ENCODE data around the gene THAP4. TPM values are rescaled to one million over a fixed set of nuclear protein-coding genes. Genes with fewer than 3 reads are reported as not detected.
A peak's percentile ranks its signal among the peaks of the same experiment; 100 is the strongest.

Gene THAP4
- total RNA-seq, 1 donor from 2014 or later, result 82.9 TPM

DNA sequence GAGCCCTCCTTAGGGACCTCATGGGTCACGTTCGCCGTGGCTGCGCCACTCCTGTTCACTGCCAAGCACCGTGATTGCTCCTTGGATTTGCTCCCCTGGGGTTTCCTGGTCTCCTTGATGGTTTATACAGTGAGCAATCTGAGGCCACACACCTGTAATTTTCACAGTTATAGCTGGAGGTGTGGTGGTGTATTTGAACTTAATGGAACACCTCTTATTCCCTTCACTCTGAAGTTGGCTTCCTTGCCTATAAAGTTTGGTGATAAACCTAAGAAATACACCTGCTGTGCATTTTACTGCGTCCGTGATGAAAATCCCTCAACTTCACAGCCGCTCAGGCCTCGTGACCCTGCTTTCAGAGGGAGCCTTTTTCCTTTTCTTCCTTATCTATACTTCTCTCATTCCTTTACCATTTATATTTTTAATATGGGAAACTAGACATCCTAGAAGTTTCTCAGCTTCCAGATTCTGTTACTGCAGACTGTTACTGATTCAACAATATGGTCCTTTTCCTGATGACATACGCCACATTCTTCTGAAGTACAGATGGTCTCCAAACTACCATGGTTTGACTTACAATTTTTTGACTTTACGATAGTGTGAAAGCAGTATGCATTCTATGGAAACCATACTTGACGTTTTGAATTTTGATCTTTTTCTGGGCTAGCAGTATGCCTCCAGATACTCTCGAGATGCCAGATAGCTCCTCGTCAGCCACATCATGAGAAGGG lies 9.1 kb upstream of the THAP4 start:
- intact Hi-C loops (cut with DNase I), result no loop called here
- DNase-seq (no peak), ATAC-seq (ENCODE audit: poor library complexity) (no peak)

GRCh38 chr2:241645056-241645914 lies 8.3 kb upstream of the THAP4 start:
- no peak for ATAC-seq (ENCODE audit: poor library complexity)
- intact Hi-C loops (cut with DNase I), result no loop called here
- DNase-seq, result no peak

GRCh38 chr2:241641631-241642030 lies 4.7 kb upstream of the THAP4 start:
- intact Hi-C loops (cut with DNase I), result no loop called here
- DNase-seq (no peak), ATAC-seq (ENCODE audit: poor library complexity) (no peak)

DNA sequence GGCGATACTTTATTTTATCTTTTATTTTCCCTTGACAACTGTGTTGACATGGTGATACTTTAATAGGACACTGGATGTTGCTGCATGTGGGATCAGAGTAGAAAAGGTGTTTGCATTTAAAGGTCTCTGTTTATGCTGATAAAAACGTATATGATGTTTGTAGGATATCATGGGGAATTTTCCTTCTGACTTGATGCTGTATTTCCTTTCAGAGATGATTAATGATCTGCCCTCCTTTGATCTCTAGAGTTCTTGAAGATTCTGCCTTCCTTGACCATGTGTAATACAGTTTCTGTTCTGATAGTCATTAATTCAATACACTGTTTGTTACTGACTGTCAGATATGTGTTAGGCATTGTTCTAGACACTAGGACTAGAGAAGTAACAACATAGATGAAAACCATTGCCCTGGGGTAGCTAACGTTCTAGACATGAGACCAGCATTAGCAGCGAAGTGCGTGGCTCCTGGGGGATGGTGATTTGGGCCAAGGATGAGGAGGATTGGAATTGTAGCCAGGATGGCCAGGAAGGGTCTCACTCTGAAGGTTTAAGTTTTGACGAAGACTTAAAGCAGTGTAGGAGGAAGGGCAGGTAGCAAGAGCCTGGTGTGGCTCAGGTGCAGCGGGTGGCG lies 3.3 kb upstream of the THAP4 start:
- intact Hi-C loops (cut with DNase I), result no loop called here
- ATAC-seq (ENCODE audit: poor library complexity) (no peak), DNase-seq (no peak)

- intact Hi-C loops (cut with DNase I), result no loop called here
- no peak for ATAC-seq (ENCODE audit: poor library complexity)
- no peak for DNase-seq
These were observed 2.4 kb upstream of the THAP4 start for GRCh38 chr2:241639385-241639784.

DNA sequence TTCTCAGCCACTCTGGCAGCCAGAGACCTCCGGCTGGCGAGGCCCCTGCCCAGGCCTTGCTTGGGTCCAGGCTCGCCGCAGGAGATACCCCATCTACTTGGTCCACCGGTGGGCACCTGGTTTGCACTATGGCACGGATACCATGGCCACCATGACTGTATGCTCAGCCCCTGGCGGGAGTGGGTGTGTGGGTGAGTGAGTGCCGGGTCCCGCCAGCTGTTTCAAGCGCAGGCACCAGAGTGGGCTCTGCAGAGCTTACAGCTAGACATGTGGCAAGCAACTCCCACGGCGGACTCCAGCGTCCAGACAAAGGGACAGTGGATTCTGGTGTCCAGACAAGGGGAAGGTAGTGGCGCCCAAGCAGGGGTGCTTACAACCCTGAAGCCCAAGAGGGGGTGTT lies 2.0 kb upstream of the THAP4 start:
- no peak for DNase-seq
- intact Hi-C loops (cut with DNase I), result no loop called here
- no peak for ATAC-seq (ENCODE audit: poor library complexity)

GRCh38 chr2:241637795-241638660 lies 1.1 kb upstream of the THAP4 start:
- ATAC-seq (ENCODE audit: poor library complexity) (no peak), DNase-seq (no peak)
- intact Hi-C loops (cut with DNase I), result no loop called here

- DNase-seq (peak; percentile 68), ATAC-seq (ENCODE audit: poor library complexity) (peak; percentile 19)
- intact Hi-C loops (cut with DNase I), result no loop called here
These were observed 558 bp downstream of the THAP4 start for GRCh38 chr2:241636182-241637017.

GRCh38 chr2:241635756-241636155 lies 1.2 kb downstream of the THAP4 start:
- ATAC-seq (ENCODE audit: poor library complexity) (no peak), DNase-seq (no peak)
- intact Hi-C loops (cut with DNase I), result no loop called here

DNA sequence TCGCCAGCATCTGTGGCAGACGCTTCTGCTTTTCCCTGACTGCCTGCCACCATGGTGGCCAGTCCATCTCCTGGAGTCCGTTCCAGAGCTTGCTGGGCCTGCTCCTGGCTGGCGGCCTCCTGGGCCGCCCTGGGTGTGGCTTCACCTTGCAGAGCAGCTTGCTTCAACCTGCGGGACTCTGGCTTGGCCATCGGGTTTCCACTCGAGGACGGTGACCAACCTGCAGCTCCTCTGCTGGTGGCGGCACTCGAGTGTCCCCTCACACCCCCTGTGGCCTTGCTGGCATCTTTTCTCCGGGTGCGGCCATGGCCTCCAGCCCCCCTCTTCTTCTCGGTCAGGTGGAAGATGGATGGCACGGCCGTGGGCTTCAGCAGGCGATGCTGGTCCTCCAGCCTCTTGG lies 3.4 kb downstream of the THAP4 start:
- intact Hi-C loops (cut with DNase I), result no loop called here
- no peak for ATAC-seq (ENCODE audit: poor library complexity)
- DNase-seq, result no peak

DNA sequence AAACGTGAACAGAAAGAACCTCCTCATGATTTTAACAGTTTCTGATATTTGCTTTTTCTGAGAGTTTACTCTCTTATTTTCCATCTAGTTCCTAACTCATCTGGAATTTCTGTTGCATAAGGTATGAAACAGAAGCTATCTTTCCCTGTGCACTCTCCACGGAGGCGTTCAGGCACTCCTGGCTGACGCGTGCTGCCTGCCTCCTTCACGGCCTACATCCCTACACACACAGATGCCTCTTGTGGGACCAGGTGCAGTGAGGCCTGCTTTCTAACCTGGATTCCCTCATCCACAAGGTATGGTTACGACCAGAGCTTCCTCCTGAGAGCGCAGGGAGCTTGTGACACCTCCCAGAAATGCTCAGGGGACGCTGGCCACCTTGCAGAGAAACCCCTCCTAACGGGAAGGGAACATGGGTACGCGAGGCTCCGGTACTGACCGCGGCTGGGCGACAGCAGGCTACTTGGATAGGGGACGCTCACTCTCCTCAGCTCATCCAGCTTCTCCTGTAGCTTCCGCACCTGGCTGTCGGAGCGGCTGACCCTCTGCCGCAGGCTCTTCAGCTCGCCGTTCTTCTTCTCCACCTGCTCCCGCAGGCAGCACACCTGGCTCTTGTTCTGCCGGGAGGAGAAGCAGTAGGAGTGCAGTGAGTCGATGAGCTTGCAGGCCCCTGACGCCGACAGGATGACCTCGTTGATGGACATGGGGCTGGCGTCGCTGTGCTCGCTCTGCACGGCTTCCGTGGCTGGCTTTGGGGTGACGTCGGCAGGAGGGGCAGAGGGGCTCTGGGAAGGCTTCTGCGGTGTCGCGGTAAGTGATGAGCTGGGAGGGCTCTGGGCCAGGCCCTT lies 4.3 kb downstream of the THAP4 start:
- ATAC-seq (ENCODE audit: poor library complexity), result no peak
- intact Hi-C loops (cut with DNase I), result no loop called here
- no peak for DNase-seq

GRCh38 chr2:241629762-241630435 lies 7.1 kb downstream of the THAP4 start:
- intact Hi-C loops (cut with DNase I), result no loop called here
- DNase-seq (no peak), ATAC-seq (ENCODE audit: poor library complexity) (no peak)

DNA sequence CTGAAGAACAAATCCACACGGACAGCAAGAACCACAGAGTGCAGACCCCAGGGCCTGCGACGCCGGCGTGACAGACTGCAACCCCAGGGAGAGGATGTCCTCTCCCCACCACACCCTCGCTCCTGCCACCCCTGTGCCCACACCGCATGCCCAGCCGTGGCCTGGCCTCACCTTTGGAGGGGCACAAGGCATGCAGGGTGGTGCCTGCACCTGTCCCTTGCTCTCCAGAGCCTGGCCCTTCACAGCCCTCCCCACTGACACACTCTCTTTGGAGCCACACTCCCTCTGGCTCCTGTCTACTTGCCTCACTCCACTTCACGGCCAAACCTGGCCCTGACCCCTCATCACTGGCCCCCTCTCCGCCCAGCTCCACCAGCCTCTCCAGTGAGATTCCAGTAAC lies 9.3 kb downstream of the THAP4 start:
- ATAC-seq (ENCODE audit: poor library complexity) (no peak), DNase-seq (no peak)
- intact Hi-C loops (cut with DNase I), result no loop called here

DNA sequence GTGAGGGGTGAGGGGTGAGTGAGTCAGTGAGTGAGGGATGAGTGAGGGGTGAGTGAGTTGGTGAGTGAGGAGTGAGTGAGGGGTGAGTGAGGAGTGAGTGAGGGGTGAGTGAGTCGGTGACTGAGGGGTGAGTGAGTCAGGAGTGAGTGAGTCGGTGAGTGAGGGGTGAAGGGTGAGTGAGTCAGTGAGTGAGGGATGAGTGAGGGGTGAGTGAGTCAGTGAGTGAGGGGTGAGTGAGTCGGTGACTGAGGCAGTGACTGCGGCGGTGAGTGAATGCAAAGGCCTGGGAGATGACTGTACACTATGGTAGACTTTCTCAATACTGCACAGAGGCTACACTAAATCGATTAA lies 16.6 kb downstream of the THAP4 start:
- intact Hi-C loops (cut with DNase I), result no loop called here
- DNase-seq (no peak), ATAC-seq (ENCODE audit: poor library complexity) (no peak)

- ATAC-seq (ENCODE audit: poor library complexity) (no peak), DNase-seq (no peak)
- intact Hi-C loops (cut with DNase I), result no loop called here
These were observed 17.1 kb downstream of the THAP4 start for GRCh38 chr2:241619597-241620418.

DNA sequence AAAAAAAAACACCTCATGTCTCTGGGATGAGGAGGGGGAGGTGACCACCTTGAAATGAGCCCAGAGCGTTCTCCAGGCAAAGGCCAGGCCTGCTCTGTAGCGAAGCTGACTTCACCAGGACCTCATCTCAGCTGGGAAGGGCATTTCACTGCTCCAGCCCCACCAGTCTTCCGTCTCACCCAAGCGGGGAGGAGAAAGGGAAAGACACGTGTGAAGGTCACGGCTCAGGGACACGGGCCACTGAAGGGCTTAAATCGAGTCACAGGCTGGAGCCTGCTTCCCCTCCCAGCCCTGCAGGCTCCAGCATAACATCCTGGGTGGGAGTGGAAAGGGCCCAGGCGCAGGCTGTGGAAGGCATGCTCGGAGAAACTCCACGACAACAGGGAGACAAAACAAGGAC lies 18.1 kb downstream of the THAP4 start:
- ATAC-seq (ENCODE audit: poor library complexity), result no peak
- DNase-seq, result no peak

More for the DNA sequence above, 18.1 kb downstream of the THAP4 start:
- intact Hi-C loops (cut with DNase I), result no loop called here
